OCI-LY1 (cell line): Measurements from ENCODE around the gene ANGPTL3.

Experiments used
- EZH2 ChIP-seq: fragments of 200-600 bp; sonication (generic), shearing (Covaris generic); IDR thresholded peaks from 2 replicates; pipeline ENCODE4 v1.8.0; 2017; ENCODE audit warnings: borderline replicate concordance, mixed run types, mild to moderate bottlenecking, antibody characterized with exemption, low read length, moderate library complexity, mixed read lengths
- TF ChIP-seq, protein P1 (sequence below): fragments of 200-600 bp; sonication (generic), shearing (Covaris generic); IDR thresholded peaks from 2 replicates; pipeline ENCODE4 v1.5.1; 2017; ENCODE audit warnings: mild to moderate bottlenecking, antibody characterized with exemption, low read length, moderate library complexity, mixed read lengths

DNA sequence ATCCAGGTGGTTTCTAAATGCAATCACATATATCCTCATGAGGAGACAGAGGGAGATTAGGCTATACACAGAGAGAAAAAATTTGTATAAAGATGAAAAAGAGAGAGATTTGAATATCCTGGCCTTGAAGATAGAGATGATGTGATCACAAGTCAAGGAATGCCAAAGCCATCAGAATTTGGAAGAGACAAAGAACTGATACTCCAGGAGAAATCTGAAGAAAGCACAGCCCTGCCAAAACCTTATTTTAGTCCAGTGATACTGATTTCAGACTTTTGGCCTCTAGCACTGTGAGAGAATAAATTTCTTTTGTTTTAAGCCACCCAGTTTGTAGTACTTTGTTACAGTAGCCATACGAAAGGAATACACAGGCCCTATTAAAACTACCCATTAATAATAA lies 57.4 kb downstream of the ANGPTL3 start:
- TF ChIP-seq, protein P1, sequence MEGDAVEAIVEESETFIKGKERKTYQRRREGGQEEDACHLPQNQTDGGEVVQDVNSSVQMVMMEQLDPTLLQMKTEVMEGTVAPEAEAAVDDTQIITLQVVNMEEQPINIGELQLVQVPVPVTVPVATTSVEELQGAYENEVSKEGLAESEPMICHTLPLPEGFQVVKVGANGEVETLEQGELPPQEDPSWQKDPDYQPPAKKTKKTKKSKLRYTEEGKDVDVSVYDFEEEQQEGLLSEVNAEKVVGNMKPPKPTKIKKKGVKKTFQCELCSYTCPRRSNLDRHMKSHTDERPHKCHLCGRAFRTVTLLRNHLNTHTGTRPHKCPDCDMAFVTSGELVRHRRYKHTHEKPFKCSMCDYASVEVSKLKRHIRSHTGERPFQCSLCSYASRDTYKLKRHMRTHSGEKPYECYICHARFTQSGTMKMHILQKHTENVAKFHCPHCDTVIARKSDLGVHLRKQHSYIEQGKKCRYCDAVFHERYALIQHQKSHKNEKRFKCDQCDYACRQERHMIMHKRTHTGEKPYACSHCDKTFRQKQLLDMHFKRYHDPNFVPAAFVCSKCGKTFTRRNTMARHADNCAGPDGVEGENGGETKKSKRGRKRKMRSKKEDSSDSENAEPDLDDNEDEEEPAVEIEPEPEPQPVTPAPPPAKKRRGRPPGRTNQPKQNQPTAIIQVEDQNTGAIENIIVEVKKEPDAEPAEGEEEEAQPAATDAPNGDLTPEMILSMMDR: no peak
- no peak for TF ChIP-seq EZH2
